ENCODE measurements around the gene CIDEA.

Gene CIDEA

DNA sequence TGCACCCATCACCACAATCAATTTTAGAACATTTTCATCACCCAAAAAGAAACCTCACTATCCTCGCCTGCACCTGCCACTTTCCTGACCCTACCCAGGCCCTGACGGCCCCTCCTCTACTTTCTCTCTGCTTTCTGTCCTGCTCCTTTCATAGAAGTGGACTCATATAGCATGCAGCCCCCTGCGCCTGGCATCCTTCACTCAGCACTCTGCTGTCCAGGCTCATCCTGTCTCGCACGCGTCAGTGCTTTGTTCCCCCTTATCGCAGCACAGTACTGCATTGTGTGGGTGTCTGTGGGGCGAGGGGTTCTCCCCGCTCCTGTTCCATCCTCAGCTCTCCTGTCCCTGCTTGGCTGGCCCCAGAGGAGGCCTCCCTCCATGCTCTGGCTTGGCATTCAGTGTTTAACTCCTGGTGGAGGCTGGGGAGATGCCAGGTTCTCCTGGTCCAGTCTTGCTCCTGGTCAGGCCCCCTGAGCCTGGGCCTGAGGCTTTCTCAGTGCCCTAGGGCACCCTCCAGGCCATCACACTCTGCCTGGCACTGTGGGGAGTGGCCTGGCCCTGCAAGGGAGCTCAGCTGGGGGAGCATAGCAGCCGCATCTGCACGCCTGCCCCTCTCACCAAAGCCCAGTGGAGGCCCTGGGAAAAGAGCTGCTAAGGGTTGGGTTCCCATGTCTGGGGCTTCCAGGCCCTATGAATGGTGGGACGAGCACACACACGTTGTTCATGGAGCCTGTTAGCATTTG is 47.3 kb downstream of the CIDEA start:
- H3K27me3 ChIP-seq, result no peaks in the 10 kb centered on the region

DNA sequence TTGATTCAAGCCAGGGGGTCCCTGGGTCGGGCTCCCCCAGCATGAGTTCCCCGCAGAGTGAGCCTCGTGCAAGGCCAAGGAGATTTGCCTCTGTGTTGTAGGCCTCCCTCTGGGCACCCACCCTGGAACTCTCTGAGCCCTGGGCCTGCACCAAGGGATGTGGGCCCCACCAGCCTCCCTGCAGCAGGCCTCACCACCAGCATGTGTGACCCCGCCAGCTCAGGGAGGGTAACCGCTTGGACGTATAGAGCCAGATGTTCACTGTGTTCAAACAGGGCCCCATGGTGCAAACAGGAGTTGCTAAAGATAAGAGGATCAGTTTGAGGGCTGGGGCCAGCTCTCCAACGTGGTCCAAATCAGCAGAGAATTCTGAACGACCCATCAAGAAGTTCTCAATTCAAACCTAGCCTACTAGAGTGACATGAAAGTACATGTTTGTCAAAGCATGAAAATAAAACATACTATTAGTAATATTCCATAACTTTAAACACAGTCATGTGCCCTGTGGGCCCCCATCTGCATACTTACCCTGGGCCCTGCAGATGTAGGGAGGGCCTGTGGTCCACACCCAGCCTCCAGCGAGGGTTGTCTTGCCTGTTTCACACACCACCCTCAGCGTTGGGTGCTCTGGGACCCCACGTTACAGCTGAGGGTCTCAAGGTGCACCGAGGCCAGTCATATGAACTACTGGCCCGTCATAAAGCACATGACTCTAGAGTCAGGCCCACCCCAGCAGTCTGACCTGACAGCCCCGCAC is 48.4 kb downstream of the CIDEA start:
- peaks cover 5% of the 10 kb centered on the region; the same call in 1 of the 2 replicates for H3K9me3 ChIP-seq
- H3K9ac ChIP-seq, result no peak overlapping the region
- no peak for TF ChIP-seq Cebpa-rat (IDR thresholded peaks at IDR 0.05)
- peaks cover 13% of the 10 kb centered on the region for H3K4me1 ChIP-seq
- no peaks in the 10 kb centered on the region for H3K36me3 ChIP-seq
- H3K4me3 ChIP-seq, result no peak overlapping the region
- H4K20me1 ChIP-seq, result no peaks in the 10 kb centered on the region
- no peaks in the 10 kb centered on the region for H3K27me3 ChIP-seq
- H3K4me2 ChIP-seq, result no peak overlapping the region
- H3K27ac ChIP-seq, result no peak overlapping the region

More for the DNA sequence above, 47.3 kb downstream of the CIDEA start:
- TF ChIP-seq Cebpa-rat (IDR thresholded peaks at IDR 0.05), result no peak
- no peak overlapping the region for H3K4me2 ChIP-seq
- H3K27ac ChIP-seq, result no peak overlapping the region
- H3K4me1 ChIP-seq, result peaks cover 7% of the 10 kb centered on the region
- no peak overlapping the region for H3K4me3 ChIP-seq
- H3K36me3 ChIP-seq, result no peaks in the 10 kb centered on the region
- no peaks in the 10 kb centered on the region for H4K20me1 ChIP-seq
- H3K9me3 ChIP-seq, result peaks cover 5% of the 10 kb centered on the region; the same call in 1 of the 2 replicates
- no peak overlapping the region for H3K9ac ChIP-seq

DNA sequence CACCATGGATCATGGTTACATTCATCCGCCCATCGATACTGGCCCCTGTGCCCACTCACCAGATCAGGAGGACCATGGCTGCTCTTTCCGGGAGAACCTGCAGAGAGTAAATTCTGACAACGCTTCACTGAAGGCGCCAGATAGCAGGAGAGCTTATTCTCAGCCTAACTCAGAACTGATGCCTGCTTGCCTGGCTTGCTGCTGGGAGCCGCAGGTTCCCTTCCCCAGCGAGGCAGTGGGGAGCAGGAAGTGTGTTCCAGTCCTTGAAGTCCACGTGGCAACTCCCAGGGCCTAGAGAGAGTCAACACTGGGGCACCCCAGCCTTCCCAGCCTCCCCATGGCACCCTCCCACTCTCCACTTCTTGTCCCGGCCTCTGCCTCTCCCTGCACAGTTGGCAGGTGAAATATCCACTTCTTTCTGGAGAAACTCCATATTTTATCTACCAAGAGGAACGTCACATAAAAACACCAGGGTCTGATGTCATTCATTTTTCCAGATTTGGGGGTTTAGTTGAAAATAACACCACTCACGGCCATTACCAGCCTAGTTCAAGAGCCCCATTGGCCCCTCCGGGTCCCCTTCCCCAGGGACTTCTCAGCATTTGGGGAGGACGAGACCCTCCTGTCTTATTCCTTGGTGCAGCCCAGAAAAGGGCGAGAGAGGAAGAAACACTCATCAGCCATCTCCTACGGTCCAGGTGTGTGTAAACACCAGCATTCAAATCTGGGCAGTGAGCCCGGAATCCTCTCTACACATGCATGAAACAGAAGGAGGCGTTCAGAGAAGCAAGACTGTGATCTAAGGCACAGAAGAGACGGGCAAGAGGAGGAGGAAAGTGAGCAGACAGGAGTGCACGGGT is 50.4 kb downstream of the CIDEA start:
- no peak overlapping the region for H3K4me3 ChIP-seq
- H3K4me1 ChIP-seq, result peaks cover 18% of the 10 kb centered on the region
- no peak overlapping the region for H3K27ac ChIP-seq
- no peaks in the 10 kb centered on the region for H3K36me3 ChIP-seq
- TF ChIP-seq Cebpa-rat (IDR thresholded peaks at IDR 0.05), result no peak
- no peaks in the 10 kb centered on the region for H3K9me3 ChIP-seq
- H3K9ac ChIP-seq, result no peak overlapping the region
- H3K27me3 ChIP-seq, result no peaks in the 10 kb centered on the region
- 0 out of 2 replicates have a peak, but pooled peaks cover 4% of the 10 kb centered on the region for H4K20me1 ChIP-seq
- H3K4me2 ChIP-seq, result no peak overlapping the region

DNA sequence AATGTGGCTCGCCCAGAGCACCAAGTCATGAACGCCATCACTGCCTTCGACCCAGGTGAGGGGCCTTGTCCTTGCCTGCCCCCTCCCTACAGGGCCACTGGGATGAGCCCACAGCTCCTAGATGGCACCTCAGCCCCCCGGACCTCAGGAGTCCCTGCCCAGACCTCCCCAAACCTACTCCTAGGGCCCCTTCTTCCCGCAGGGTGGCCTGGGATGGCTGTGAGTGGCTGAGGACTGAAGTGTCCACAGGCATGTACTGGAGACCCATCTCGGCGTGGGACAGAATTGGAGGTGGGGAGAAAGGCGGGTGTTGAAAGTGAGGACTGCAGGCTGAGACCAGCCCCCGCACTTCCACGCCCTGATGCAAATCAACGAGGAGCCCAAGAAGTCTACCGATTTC is 51.0 kb downstream of the CIDEA start:
- no peak for TF ChIP-seq Cebpa-rat (IDR thresholded peaks at IDR 0.05)
- peaks cover under 1% of the 10 kb centered on the region; the same call in 1 of the 2 replicates for H3K36me3 ChIP-seq
- no peak overlapping the region for H3K4me3 ChIP-seq
- H3K27me3 ChIP-seq, result no peaks in the 10 kb centered on the region
- 0 out of 2 replicates have a peak, but pooled peaks cover 6% of the 10 kb centered on the region for H4K20me1 ChIP-seq
- no peak overlapping the region for H3K27ac ChIP-seq
- no peak overlapping the region for H3K9ac ChIP-seq
- H3K4me2 ChIP-seq, result no peak overlapping the region
- no peaks in the 10 kb centered on the region for H3K9me3 ChIP-seq
- peaks cover 24% of the 10 kb centered on the region for H3K4me1 ChIP-seq

DNA sequence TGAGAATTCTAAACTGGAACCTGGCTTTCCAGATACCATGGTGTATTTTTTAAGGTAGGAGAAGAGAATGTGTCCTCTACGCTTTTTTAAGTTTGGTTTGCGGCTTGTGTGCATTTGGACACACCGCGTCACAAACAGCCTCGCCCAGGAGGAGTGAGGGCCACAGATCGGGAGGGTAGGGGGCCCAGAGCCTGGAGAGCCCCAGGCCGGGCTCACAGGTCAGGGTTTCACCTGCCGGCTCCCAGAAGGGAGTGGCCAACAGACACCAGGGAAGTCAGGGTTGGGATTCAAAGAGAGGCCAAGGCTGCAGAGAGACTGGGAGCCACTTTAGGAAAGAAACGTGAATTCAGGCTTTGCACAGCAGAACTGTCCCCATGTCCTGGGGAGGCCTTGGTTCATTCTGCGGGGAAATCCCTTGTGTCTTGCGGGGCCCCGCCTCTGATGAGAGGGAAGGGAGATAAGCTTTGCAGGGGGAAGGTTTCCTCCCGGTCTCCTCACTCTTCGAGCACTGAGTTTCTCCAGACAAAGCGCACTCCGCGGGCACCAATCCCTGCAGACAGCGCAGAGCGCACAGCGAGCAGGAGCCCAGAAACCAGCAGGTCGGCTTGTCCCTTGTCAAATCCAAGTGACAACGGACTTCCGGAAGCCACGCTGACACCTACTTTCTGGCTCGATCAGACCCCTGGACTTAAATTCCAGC is 51.9 kb downstream of the CIDEA start:
- Histone ChIP-seq H3K9ac (no peak overlapping the region), H3K9me3 (peaks cover 8% of the 10 kb centered on the region; the same call in 1 of the 2 replicates), H3K27ac (no peak overlapping the region; the same call in 1 of the 2 replicates), H4K20me1 (0 out of 2 replicates have a peak, but pooled peaks cover 6% of the 10 kb centered on the region), H3K4me1 (peaks cover 29% of the 10 kb centered on the region), H3K36me3 (peaks cover 9% of the 10 kb centered on the region), H3K4me3 (peak overlapping the region; percentile 99; the same call in 1 of the 2 replicates), H3K27me3 (no peaks in the 10 kb centered on the region), H3K4me2 (peak overlapping the region; percentile 80)
- TF ChIP-seq Cebpa-rat (IDR thresholded peaks at IDR 0.05), result no peak

DNA sequence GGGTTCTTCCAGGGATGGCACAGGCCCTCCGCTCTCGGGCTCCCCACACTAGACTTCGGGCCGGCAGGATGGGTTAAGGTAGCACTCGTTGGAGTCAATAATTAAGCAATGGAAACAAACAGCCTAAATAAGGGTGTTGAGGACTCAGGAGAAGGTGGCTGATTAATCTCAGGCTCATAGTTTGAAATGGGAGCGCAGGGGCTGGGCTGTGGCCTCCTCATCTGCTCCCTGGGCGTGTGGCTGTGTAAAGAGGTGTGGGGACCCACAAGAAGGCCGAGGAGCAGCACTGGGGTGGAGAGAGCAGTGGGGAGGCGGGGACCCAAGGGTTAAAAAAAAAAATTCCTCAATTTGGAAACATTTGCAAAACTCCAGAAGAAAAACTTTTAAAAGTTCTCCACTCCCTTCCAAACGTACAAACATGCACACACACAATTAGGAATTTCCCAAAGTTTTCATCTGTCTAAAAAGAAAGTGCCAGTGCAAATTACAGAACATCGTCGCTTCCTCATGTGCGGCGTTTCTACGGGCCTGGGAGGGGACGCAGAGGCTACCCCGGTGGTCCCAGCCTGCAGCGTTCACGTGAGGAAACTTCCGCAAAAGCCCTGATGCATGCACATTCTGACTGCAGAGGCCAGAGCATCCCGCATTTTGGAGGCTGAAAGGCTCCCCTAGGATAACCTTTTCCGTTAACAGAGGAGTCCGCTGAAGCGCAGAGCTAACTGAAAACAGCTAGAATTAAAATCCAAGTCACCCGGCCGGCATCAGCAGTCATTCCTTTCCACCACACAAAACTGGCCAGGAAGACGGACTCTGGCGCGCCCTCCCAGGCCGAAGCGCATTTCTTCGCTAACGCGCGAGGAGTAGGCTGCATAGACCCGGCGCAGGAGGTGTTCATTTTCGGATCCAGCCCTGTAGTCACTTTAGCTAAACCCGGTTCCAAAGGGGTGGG is 52.9 kb downstream of the CIDEA start:
- Histone ChIP-seq H4K20me1 (0 out of 2 replicates have a peak, but pooled peaks cover 6% of the 10 kb centered on the region), H3K27me3 (no peaks in the 10 kb centered on the region), H3K9me3 (peaks cover 18% of the 10 kb centered on the region), H3K4me3 (peak overlapping the region; percentile 99), H3K4me1 (peaks cover 29% of the 10 kb centered on the region), H3K9ac (peak overlapping the region; percentile 80), H3K27ac (peak overlapping the region; percentile 86), H3K4me2 (peak overlapping the region; percentile 80), H3K36me3 (peaks cover 19% of the 10 kb centered on the region)
- no peak for TF ChIP-seq Cebpa-rat (IDR thresholded peaks at IDR 0.05)

DNA sequence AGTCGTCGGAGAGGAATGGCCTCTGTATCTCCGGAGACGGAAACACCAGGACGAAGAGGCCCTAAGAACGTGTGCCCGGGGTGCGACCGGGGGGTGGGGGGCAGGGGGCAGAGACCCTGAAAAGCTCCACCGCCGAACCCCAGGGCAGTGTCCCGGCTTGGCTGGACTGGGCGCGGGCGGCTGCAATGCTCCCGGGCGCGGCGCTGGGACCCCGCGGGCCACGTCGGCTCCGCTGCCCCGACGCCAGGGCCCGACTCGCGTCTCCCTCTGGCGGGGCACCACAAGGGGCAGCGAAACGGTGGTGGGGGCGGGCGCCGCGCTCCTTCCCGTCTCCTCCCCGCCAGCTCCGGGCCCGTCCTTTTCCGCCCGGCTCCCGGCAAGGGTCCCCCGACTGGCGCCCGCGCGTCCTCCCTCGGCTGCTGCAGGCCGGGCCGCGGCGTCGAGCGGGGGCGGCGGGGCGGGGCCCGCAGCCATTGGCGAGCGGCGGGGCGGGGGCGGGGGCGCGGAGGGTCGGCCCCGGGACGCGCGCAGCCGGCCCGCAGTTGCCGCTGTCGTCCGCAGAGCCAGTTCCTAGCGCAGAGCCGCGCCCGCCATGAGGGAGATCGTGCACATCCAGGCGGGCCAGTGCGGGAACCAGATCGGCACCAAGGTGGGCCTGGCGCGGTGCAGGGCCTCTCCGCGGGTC is 53.7 kb downstream of the CIDEA start, which contains the start of gene TUBB6:
TSS of gene TUBB6 (plus strand) at position 541 of the 685 bp plus-strand sequence. CDS start at position 593, 52 bp downstream.
- H3K36me3 ChIP-seq, result peaks cover 27% of the 10 kb centered on the region
- no peaks in the 10 kb centered on the region for H3K27me3 ChIP-seq
- peak within 1 kb of the TSS; percentile 99 for H3K4me3 ChIP-seq
- H3K27ac ChIP-seq, result peak within 1 kb of the TSS; percentile 95
- peaks cover 26% of the 10 kb centered on the region for H3K9me3 ChIP-seq
- H3K4me2 ChIP-seq, result peak within 1 kb of the TSS; percentile 80
- H3K4me1 ChIP-seq, result peaks cover 33% of the 10 kb centered on the region
- 0 out of 2 replicates have a peak, but pooled peaks cover 6% of the 10 kb centered on the region for H4K20me1 ChIP-seq
- TF ChIP-seq Cebpa-rat (IDR thresholded peaks at IDR 0.05), result no peak
- H3K9ac ChIP-seq, result peak within 1 kb of the TSS; percentile 94

All from BLaER1 (cell line).